ENCODE measurements around the gene RIN1.

RIN1 gene

DNA sequence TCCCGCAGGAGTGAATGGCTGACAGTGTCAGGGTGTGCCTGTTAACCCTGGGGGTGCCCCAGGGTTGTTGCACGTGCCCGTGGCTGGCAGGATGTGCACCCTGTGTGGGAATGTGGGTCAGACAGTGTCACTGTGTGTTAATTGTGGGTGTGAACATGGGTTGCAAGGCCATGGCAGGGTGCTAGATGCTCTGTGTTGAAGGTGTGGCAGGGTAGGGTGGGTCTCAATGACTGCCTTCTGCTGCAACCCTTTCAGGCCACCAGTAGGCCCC is 8.3 kb downstream of the RIN1 start:
- Histone ChIP-seq H3K4me3 (replicated peaks; ENCODE audit: low read depth, low read length) (no peak overlapping the region), H3K36me3 (ENCODE audit: control insufficient read depth, insufficient read depth, low read length) (no peaks in the 10 kb centered on the region), H3K27me3 (replicated peaks; ENCODE audit: control insufficient read depth, insufficient read depth, low read length) (no peaks in the 10 kb centered on the region)
- TF ChIP-seq, protein P1, sequence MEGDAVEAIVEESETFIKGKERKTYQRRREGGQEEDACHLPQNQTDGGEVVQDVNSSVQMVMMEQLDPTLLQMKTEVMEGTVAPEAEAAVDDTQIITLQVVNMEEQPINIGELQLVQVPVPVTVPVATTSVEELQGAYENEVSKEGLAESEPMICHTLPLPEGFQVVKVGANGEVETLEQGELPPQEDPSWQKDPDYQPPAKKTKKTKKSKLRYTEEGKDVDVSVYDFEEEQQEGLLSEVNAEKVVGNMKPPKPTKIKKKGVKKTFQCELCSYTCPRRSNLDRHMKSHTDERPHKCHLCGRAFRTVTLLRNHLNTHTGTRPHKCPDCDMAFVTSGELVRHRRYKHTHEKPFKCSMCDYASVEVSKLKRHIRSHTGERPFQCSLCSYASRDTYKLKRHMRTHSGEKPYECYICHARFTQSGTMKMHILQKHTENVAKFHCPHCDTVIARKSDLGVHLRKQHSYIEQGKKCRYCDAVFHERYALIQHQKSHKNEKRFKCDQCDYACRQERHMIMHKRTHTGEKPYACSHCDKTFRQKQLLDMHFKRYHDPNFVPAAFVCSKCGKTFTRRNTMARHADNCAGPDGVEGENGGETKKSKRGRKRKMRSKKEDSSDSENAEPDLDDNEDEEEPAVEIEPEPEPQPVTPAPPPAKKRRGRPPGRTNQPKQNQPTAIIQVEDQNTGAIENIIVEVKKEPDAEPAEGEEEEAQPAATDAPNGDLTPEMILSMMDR (IDR thresholded peaks at IDR 0.05; ENCODE audit: insufficient read depth, low read length, poor library complexity, severe bottlenecking), result no peak
- DNase-seq (ENCODE audit: extremely low read depth, insufficient read length), result no peak

DNA sequence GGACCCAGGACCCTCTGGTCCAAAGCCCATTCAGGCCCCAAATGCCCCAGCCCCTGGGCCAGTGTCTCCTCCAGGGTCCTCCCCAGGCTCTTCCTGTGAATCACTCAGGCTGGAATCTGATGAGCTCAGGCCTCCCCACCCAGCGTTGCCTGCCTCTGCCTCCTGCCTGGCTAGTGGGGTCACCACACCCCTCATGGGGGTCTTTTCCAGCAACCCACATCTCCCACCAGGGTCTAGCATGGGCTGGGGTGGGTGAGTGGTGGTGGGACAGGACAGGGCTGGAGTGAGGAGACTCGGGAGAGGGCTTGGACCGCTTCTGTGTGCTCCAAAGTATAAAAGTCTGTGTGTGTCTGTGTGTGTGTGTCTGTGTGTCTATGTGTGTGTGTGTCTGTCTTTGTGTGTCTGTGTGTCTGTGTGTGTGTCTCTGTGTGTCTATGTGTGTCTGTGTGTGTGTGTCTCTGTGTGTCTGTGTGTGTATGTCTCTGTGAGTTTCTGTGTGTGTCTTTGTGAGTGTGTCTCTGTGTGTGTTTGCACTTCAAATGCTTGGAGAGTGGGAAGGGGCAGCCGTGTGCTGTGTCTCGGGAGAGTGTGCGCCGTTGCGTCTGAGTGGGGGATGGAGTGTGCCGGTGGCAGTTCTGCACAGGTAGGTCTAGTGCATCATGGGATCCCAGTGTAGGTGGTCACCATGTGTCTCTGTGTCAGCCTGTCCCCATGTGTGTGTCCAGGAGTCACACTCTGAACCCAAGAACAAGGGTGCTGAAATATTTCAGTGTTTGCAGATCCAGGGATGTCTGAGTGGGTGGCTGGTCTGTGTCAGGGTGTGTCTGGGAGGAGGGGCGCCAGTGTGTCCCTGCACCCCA is 8.8 kb downstream of the RIN1 start:
- no peak overlapping the region for H3K4me3 ChIP-seq (replicated peaks; ENCODE audit: low read depth, low read length)
- DNase-seq (ENCODE audit: extremely low read depth, insufficient read length), result no peak
- no peaks in the 10 kb centered on the region for H3K36me3 ChIP-seq (ENCODE audit: control insufficient read depth, insufficient read depth, low read length)
- TF ChIP-seq, protein P1 (IDR thresholded peaks at IDR 0.05; ENCODE audit: insufficient read depth, low read length, poor library complexity, severe bottlenecking), result no peak
- no peaks in the 10 kb centered on the region for H3K27me3 ChIP-seq (replicated peaks; ENCODE audit: control insufficient read depth, insufficient read depth, low read length)

DNA sequence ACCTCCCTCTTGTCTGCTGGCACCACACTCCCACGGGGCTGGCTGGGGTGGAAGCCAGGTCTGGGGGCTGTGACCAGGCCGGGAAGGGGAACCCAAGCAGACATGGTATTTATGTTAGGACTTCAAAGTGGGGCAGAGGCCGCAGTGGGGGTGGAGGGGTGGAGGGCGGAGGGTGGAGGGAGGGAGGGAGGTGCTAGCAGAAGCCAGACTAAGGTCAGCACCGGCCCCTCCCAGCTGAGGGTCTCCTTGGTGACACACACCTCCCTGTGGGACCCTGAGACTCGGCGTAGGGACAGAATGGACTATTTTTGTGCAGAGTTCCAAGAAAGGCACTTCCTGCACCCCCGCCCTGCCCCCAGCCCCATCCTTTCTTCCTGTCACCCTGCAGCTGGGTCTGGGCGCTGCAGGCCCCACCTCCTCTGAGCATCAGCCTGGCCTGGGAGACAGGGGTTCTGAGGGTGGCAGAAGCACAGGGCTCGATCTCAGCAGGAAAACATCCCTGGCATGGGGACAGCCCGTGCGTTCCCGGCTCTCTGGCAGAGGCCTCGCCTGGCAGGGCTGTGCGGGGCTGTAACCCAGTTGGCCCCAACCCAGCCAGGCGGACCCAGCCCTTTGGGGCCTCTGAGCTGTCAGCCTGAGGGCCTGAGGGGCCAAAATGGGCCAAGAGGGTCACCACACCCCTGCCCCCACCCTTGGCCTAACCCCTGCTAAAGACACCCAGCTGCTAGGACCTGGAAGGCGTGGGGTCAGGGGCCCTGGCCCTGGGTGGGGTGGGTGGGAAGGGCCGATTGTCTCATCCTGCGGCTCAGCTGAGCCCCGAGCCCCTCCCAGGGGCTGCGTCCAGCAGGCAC is 9.7 kb downstream of the RIN1 start:
- Histone ChIP-seq H3K4me3 (replicated peaks; ENCODE audit: low read depth, low read length) (no peak overlapping the region), H3K36me3 (ENCODE audit: control insufficient read depth, insufficient read depth, low read length) (no peaks in the 10 kb centered on the region), H3K27me3 (replicated peaks; ENCODE audit: control insufficient read depth, insufficient read depth, low read length) (no peaks in the 10 kb centered on the region)
- no peak for DNase-seq (ENCODE audit: extremely low read depth, insufficient read length)
- TF ChIP-seq, protein P1 (IDR thresholded peaks at IDR 0.05; ENCODE audit: insufficient read depth, low read length, poor library complexity, severe bottlenecking), result no peak

DNA sequence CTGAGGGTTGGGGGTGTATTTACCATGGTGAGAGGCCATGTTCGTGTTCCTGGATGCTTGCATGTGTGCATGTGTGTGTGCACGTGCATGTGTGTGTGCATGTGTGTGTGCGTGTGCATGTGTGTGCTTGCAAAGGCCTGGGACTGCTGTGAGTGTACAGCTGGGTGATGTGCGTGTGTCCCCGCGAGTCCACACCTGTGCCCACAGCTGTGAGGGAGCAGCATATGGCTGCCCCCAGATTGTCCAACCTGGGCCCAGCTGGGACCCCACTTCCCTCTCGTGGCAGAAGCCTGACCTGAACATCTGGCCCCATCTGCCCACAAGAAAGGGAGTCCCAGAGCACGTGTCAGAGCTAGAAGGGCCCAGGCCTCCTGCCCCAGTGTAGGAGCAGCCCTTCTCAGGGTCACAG is 11.0 kb downstream of the RIN1 start:
- DNase-seq (ENCODE audit: extremely low read depth, insufficient read length), result no peak
- no peaks in the 10 kb centered on the region for H3K36me3 ChIP-seq (ENCODE audit: control insufficient read depth, insufficient read depth, low read length)
- no peak overlapping the region for H3K4me3 ChIP-seq (replicated peaks; ENCODE audit: low read depth, low read length)
- TF ChIP-seq, protein P1 (IDR thresholded peaks at IDR 0.05; ENCODE audit: insufficient read depth, low read length, poor library complexity, severe bottlenecking), result no peak
- H3K27me3 ChIP-seq (replicated peaks; ENCODE audit: control insufficient read depth, insufficient read depth, low read length), result no peaks in the 10 kb centered on the region

DNA sequence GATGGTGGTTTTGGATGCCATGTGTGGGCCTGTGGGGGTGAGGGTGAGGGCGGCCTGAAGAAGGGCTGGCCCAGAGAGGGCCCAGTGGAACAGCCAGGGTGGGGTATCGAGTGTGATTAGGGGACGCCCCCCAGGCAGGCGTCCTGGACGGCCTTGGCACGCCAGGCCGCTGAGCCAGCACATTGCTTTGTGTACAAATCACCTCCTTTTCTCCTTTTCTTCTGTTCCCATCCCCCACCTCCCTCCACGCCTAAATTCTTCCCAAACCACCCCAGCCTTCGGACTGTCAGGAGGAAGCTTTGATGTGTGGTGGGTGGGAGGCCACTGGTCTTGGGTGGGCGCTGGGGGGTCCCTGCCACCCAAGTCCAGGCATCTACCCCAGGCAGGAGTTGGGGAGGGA is 11.6 kb downstream of the RIN1 start:
- H3K36me3 ChIP-seq (ENCODE audit: control insufficient read depth, insufficient read depth, low read length), result no peaks in the 10 kb centered on the region
- DNase-seq (ENCODE audit: extremely low read depth, insufficient read length), result no peak

More for the DNA sequence above, 11.6 kb downstream of the RIN1 start:
- Histone ChIP-seq H3K27me3 (replicated peaks; ENCODE audit: control insufficient read depth, insufficient read depth, low read length) (no peaks in the 10 kb centered on the region), H3K4me3 (replicated peaks; ENCODE audit: low read depth, low read length) (no peak overlapping the region)
- TF ChIP-seq, protein P1 (IDR thresholded peaks at IDR 0.05; ENCODE audit: insufficient read depth, low read length, poor library complexity, severe bottlenecking), result no peak
